NK-92 (cell line): ENCODE data around the gene CYP4F12.

Experiments
- DNase-seq: peaks from one replicate; lab custom pipeline; 2025; ENCODE audit not compliant: unreplicated experiment; lab: John Stamatoyannopoulos, UW

CYP4F12 gene, protein sequence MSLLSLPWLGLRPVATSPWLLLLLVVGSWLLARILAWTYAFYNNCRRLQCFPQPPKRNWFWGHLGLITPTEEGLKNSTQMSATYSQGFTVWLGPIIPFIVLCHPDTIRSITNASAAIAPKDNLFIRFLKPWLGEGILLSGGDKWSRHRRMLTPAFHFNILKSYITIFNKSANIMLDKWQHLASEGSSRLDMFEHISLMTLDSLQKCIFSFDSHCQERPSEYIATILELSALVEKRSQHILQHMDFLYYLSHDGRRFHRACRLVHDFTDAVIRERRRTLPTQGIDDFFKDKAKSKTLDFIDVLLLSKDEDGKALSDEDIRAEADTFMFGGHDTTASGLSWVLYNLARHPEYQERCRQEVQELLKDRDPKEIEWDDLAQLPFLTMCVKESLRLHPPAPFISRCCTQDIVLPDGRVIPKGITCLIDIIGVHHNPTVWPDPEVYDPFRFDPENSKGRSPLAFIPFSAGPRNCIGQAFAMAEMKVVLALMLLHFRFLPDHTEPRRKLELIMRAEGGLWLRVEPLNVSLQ

DNA sequence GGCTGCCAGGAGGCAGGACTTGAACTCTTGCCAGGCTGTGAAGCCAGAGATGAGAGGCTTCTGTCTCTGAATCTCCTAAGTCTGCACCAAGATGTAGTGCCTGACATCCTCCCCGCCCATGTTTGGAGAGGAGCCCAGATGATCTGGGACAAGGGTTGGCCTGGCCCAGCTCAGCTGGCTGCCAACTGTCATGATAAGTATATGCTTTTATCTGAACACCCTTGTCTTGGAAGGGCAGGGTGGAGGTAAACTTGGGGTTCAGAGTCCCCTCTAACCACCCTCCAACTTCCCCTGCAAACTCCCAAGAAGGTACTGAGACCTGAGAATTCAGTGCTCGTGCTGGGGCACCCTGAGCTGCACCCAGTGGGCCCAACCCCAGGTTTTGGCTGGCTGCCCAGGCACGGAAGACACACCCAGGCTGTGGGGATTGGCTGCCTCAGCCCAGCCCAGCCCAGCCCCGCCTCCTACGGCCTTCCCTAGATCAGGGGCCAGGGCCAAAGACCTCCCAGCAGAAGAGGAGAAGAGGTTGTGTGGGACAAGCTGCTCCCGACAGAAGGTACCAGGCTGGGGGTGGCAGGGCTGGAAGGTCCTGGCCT is at the start of gene CYP4F12:
Gene CYP4F12 (plus strand): TSS at position 508 of the 596 bp plus-strand sequence. CDS start 443 bp downstream, outside the sequence.
- no peak for DNase-seq

- DNase-seq: no peak
Measured at GRCh38 chr19:15623711-15624318, 49.1 kb upstream of the CYP4F12 start.

DNA sequence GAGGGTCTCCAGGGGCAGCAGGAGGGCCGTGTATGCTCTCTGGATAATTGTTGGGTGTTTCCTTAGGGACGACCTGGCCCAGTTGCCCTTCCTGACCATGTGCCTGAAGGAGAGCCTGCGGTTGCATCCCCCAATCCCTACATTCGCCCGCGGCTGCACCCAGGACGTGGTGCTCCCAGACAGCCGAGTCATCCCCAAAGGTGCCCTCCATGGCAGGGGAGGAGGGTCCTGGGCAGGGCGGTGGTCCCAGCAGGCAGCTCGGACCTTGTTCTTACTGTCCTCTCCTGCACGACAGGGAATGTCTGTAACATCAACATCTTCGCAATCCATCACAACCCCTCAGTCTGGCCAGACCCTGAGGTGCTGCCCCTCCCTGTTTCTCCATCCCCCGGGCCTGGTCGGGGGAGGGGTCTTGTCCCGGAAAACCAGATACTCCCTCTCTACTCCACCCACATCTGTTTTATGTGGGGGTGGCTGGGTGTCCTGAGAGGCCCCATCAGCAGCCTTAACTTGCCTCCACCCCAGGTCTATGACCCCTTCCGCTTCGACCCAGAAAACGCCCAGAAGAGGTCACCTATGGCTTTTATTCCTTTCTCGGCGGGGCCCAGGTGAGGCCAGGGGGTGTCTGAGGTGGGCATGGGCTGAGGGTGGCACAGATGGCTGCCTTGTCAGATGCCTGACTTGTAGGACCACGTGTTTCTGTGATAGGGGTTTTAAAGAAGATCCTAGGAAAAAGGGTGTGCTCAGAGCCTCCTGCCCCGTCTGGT is 44.5 kb upstream of the CYP4F12 start:
- no peak for DNase-seq

GRCh38 chr19:15629003-15629880 is 43.6 kb upstream of the CYP4F12 start:
- no peak for DNase-seq

GRCh38 chr19:15631817-15632216 is 41.1 kb upstream of the CYP4F12 start:
- no peak for DNase-seq

DNA sequence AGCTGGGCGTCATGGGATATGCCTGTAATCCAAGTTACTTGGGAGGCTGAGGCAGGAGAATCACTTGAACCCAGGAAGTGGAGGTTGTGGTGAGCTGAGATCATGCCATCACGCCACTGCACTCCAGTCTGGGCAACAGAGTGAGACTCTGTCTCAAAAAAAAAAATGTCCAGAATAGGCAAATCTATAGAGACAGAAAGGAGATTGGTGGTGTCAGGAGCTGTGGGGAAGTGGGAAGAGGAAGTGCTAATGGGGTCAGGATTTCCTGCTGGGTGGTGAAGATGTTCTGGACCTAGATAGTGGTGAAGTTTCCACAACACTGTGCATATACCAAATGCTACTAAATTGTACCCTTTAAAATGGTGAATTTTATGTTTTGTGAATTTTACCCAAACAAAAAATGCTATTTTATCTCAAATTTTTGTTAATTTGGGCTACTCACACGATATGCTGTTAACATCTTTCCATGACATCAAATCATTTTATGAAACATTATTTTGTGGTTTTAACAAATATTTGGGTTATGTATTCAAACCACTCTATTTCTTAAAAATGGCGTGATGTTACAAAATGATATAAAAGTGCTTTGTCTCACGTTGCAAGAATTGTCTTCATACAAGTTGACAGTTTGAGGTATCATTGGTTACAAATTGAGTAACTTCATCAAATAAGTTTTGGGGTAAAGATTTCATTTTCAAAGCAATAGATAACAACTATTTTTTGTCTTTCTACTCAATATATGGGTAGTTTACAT is 39.6 kb upstream of the CYP4F12 start:
- DNase-seq: no peak

GRCh38 chr19:15634105-15634504 is 38.8 kb upstream of the CYP4F12 start:
- DNase-seq: no peak

DNA sequence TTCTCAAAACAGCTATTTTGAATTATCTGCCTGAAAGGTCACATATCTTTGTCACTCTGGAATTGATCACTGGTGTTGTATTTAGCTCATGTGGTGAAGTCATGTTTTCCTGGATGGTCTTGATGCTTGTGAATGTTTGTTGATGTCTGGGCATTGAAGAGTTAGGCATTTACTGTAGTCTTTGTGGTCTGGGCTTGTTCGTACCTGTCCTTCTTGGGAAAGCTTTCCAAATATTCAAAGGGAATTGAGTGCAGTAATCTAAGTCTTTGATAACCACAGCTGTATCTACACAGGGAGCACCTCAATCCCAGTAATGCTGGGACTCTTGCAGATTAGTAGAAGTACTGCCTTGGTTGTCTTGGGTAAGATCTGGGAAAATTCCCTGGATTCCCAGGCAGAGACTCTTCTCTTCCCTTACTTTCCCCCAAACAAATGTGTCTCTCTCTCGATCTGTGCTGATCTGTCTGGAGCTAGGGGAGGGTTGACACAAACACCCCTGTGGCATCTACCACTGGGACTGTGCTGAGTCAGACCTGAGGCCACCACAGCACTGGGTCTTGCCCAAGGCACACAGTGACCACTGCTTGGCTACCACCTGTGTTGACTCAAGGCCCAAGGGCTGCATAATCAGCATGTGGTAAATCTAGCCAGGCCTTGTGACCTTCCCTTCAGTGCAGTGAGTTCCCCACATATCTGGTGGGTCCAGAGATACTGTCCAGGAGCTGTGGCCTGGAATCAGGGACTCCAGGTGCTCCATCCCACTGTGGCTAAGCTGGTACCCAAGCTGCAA is 37.7 kb upstream of the CYP4F12 start:
- DNase-seq: no peak

DNA sequence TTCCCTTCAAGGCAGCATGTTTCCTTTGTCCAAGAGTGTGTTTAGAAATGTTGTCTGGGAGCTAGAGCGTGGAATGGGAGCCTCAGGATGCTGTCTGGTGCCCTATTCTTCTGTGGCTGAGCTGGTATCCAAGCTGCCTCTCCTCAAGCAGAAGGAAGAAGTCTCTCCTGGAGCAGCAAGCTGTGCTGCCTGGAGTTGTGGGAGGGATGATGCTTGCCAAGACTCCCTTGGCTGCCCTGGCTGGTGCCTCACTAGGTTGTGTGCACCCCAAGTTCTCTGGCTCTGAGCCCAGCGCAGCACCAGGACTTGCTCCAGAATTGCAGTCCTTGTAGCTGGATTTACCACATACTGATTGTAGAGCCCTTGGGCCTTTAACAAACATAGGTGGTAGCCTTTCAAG is 36.9 kb upstream of the CYP4F12 start:
- no peak for DNase-seq

- DNase-seq: no peak
Measured at GRCh38 chr19:15639596-15639995, 33.3 kb upstream of the CYP4F12 start.

DNA sequence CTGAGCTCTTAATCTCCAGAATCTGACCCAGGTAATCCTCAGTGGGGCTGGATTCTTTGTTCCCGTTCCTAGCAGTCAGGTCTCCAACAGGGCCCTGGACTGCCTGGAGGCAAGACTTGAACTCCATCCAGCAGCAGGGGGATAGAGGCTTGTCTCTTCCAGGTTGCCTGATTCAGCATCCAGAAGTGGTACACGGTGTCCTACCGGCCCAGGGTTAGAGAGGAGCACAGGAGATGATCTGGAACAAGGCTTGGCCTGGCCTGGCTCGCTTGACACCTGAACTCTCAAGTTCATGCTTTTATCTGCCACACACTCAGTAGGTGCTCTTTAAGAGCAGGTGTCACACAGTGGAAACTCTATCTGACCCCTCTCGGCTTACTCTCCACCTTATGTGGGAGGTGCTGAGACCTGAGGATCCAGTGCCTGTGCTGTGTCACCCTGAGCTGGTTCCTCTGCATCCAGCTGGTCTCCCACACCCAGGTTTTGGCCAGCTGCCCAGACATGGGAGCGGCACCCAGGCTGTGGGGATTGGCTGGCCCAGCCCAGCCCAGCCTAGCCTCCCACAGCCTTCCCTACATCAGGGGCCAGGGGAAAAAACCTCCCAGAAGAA is 32.5 kb upstream of the CYP4F12 start, which contains the start of gene CYP4F3:
Gene CYP4F3 (plus strand): TSS at position 604 of the 610 bp plus-strand sequence. CDS start 519 bp downstream, outside the sequence.
- no peak for DNase-seq

GRCh38 chr19:15640904-15641597 is 31.8 kb upstream of the CYP4F12 start:
- no peak for DNase-seq

GRCh38 chr19:15641901-15642491 is 30.9 kb upstream of the CYP4F12 start:
- no peak for DNase-seq

DNA sequence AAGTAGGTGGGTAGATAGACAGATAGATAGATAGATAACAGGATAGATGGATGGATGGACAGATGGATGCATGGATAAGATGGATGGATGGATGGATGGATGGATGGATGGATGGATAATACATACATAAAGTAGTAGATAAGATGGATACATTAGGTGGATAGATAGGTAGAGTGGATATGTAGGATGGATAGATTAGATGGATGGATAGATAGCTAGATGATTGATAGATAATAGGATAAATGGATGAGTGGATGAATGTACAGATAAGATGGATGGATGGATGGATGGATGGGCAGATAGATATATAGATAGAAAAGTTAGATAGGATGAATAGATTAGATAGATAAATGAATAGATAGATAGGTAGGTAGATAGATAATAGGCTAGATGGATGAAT is 30.1 kb upstream of the CYP4F12 start:
- no peak for DNase-seq

DNA sequence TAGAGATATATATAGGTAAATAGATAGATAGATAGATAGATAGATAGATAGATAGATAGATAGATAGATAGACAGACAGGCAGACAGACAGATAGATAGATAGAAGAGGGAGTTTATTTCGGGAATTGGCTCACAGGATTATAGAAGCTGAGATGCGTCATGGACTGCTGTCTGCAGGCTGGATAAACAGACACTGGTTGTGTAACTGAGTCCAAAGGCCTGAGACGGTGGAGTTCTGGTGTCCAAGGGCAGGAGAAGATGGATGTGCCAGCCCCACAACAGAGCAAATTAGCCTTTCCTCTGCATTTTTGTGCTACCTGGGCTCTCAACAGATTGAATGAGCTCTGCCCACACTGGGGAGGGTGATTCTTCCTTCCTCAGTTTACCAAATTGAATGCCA is 29.5 kb upstream of the CYP4F12 start:
- DNase-seq: no peak

GRCh38 chr19:15644066-15644741 is 28.7 kb upstream of the CYP4F12 start:
- no peak for DNase-seq

- no peak for DNase-seq
Measured at GRCh38 chr19:15644816-15645215, 28.1 kb upstream of the CYP4F12 start.
